Breast epithelium (tissue), 4 donors: ENCODE results near the gene HBS1L. TPM values are rescaled to one million over a fixed set of nuclear protein-coding genes. Genes with fewer than 3 reads are reported as not detected.
A peak's percentile ranks its signal among the peaks of the same experiment; 100 is the strongest.

ENCODE experiments used
- DNase-seq, 2 donors: peaks; one replicate each; pipeline ENCODE4 v3.0.0-alpha.2; 2019; ENCODE audit warnings: low spot score in 2 of 2
- H3K27ac ChIP-seq, 2 donors: fragments of 200-600 bp; sonication (generic) in 1 of 2; one replicate each; pipeline ENCODE4 v1.5.1; 2016 to 2019; ENCODE audit warnings: mild to moderate bottlenecking in 1 of 2
- H3K27me3 ChIP-seq, 2 donors: fragments of 200-600 bp; sonication (generic) in 1 of 2; one replicate each; pipeline versions ENCODE4 v1.5.1 to v1.6.0; 2017 to 2019; ENCODE audit warnings: control low read depth in 1 of 2, mild to moderate bottlenecking in 1 of 2
- H3K36me3 ChIP-seq: fragments of 200-600 bp; one replicate; pipeline ENCODE4 v1.5.1; 2019
- H3K4me1 ChIP-seq, 2 donors: fragments of 200-600 bp; sonication (generic); one replicate each; pipeline ENCODE4 v1.5.1; 2016 to 2019; ENCODE audit warnings: control low read depth in 1 of 2
- H3K4me3 ChIP-seq, 3 donors: fragments of 200-600 bp; sonication (generic); 1 replicate in 2 of 3; 2 replicates in 1 of 3; pipeline ENCODE4 v1.5.1; 2016 to 2019; ENCODE audit warnings: mild to moderate bottlenecking in 3 of 3, moderate library complexity in 2 of 3
- H3K9me3 ChIP-seq, 2 donors: fragments of 200-600 bp; sonication (generic) in 1 of 2; one replicate each; pipeline ENCODE4 v1.5.1; 2016 to 2019; ENCODE audit warnings: control low read depth in 1 of 2
- CTCF ChIP-seq, 3 donors: fragments of 450-650 bp; IDR thresholded peaks; one replicate each; pipeline ENCODE4 v1.5.1; 2016 to 2017; ENCODE audit warnings: antibody characterized with exemption in 3 of 3, mild to moderate bottlenecking in 3 of 3, moderate library complexity in 3 of 3
- POLR2A ChIP-seq: fragments of 450-650 bp; IDR thresholded peaks from one replicate; pipeline ENCODE4 v1.6.1; 2016; ENCODE audit warnings: antibody characterized with exemption, mild to moderate bottlenecking, moderate library complexity
- POLR2AphosphoS5 ChIP-seq, 3 donors: sonication (generic); formaldehyde crosslinking; IDR thresholded peaks; one replicate each; pipeline ENCODE4 v1.6.1; 2017; ENCODE audit warnings: antibody characterized with exemption in 3 of 3
- intact Hi-C: fragments of 100-400 bp; cut with DNase I; formaldehyde crosslinking; loops from one replicate; pipeline ENCODE4 v1.15.1; 2023; ENCODE audit warnings: low total_unique reads
- total RNA-seq, 3 donors: library from RNA; depleted of rRNA; stranded (reverse); fragments of >200 nt; gene quantifications; one replicate each; pipeline ENCODE4 v1.1.0, GENCODE V29; 2016

HBS1L gene
- total RNA-seq, 3 donors from 2014 or later: 42.0 to 55.5 (median 52.0) TPM

- TF ChIP-seq POLR2A (no peak), CTCF (IDR thresholded peaks at IDR 0.05) (no peak), POLR2AphosphoS5 (IDR thresholded peaks at IDR 0.05) (no peak)
- Histone ChIP-seq H3K9me3 (no peaks in the 10 kb centered on the region), H3K27ac (no peak overlapping the region), H3K4me3 (no peak overlapping the region), H3K4me1 (no peaks in the 10 kb centered on the region), H3K36me3 (no peaks in the 10 kb centered on the region), H3K27me3 (no peaks in the 10 kb centered on the region)
- intact Hi-C loops: no loop called here
- no peak for DNase-seq
Observed at GRCh38 chr6:134936476-134936875, 118.1 kb downstream of the HBS1L start.

- no peak overlapping the region for H3K27ac ChIP-seq
- H3K36me3 ChIP-seq: no peaks in the 10 kb centered on the region
- intact Hi-C loops: no loop called here
- no peak for DNase-seq
- H3K4me3 ChIP-seq: no peak overlapping the region
- H3K27me3 ChIP-seq: no peaks in the 10 kb centered on the region
- TF ChIP-seq POLR2AphosphoS5 (IDR thresholded peaks at IDR 0.05) (no peak), CTCF (IDR thresholded peaks at IDR 0.05) (no peak)
- no peaks in the 10 kb centered on the region for H3K4me1 ChIP-seq
- no peaks in the 10 kb centered on the region for H3K9me3 ChIP-seq
Observed at GRCh38 chr6:134934793-134935485, 119.7 kb downstream of the HBS1L start.

GRCh38 chr6:134932535-134933470, 121.8 kb downstream of the HBS1L start:
- H3K27me3 ChIP-seq: no peaks in the 10 kb centered on the region
- H3K27ac ChIP-seq: peak overlapping the region in 1 of 2 donors; percentile 73
- H3K36me3 ChIP-seq: no peaks in the 10 kb centered on the region
- no peak for DNase-seq
- H3K4me3 ChIP-seq: no peak overlapping the region
- H3K9me3 ChIP-seq: no peaks in the 10 kb centered on the region
- intact Hi-C loops: no loop called here
- TF ChIP-seq POLR2A (no peak), POLR2AphosphoS5 (IDR thresholded peaks at IDR 0.05) (no peak), CTCF (IDR thresholded peaks at IDR 0.05) (no peak)
- no peaks in the 10 kb centered on the region for H3K4me1 ChIP-seq

DNA sequence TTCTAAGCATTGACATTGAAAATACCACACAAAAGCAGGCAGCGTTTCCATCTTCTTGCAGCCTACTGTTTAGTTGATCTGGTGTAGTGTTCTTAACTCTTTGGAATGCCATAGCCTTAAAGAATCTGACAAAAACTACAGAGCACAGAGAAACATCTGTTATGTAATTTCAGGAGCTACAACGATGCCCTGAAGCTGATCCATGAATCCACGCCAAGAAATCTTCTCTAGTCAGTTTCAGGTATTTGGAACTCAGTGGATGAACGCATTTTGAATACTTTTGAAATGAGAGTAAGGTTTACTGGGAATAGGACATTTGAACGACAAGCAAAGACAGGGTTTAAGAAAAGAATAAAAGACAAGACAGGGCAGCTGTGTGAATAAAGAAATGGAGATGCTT, 122.5 kb downstream of the HBS1L start:
- TF ChIP-seq POLR2A: no peak
- no peak for TF ChIP-seq CTCF (IDR thresholded peaks at IDR 0.05)
- TF ChIP-seq POLR2AphosphoS5 (IDR thresholded peaks at IDR 0.05): no peak
- Histone ChIP-seq H3K36me3 (no peaks in the 10 kb centered on the region), H3K4me3 (no peak overlapping the region), H3K4me1 (no peaks in the 10 kb centered on the region), H3K9me3 (no peaks in the 10 kb centered on the region), H3K27me3 (no peaks in the 10 kb centered on the region), H3K27ac (peak overlapping the region in 1 of 2 donors; percentile 73)
- intact Hi-C loops: no loop called here
- DNase-seq: no peak

DNA sequence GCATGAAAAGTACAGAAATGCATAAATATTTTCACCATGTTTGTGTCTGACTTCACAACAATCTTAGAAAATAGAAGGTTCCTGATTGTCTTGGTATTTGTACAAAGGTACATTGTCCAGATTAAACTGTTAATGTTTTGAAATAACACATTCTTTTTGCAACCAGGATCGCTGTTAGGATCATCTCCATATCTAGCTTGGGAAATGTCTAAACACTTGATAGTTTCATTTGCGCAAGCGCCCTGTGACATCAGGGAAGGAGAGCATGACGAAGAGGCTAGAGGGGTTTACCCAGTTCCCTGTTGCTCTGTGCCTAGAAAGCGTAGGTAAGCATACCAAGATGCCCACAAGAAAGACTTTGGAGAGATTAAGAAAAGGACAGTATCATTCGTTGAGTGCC, 124.2 kb downstream of the HBS1L start:
- H3K9me3 ChIP-seq: no peaks in the 10 kb centered on the region
- intact Hi-C loops: no loop called here
- no peaks in the 10 kb centered on the region for H3K36me3 ChIP-seq
- H3K27me3 ChIP-seq: no peaks in the 10 kb centered on the region
- no peaks in the 10 kb centered on the region for H3K4me1 ChIP-seq
- TF ChIP-seq CTCF (IDR thresholded peaks at IDR 0.05): no peak
- no peak for TF ChIP-seq POLR2AphosphoS5 (IDR thresholded peaks at IDR 0.05)
- no peak for TF ChIP-seq POLR2A
- DNase-seq: no peak
- no peak overlapping the region for H3K4me3 ChIP-seq
- no peak overlapping the region for H3K27ac ChIP-seq
